Measurements from ENCODE around the gene SPATA32. TPM values are rescaled to one million over a fixed set of nuclear protein-coding genes. Genes with fewer than 3 reads are reported as not detected.
"Not testable (repeated sequence)": the region's sequence is repeated elsewhere in the genome, so short reads cannot be mapped to it uniquely, and the experiment has no call there.

SPATA32 gene
- total RNA-seq, 1 donor, result not detected

DNA sequence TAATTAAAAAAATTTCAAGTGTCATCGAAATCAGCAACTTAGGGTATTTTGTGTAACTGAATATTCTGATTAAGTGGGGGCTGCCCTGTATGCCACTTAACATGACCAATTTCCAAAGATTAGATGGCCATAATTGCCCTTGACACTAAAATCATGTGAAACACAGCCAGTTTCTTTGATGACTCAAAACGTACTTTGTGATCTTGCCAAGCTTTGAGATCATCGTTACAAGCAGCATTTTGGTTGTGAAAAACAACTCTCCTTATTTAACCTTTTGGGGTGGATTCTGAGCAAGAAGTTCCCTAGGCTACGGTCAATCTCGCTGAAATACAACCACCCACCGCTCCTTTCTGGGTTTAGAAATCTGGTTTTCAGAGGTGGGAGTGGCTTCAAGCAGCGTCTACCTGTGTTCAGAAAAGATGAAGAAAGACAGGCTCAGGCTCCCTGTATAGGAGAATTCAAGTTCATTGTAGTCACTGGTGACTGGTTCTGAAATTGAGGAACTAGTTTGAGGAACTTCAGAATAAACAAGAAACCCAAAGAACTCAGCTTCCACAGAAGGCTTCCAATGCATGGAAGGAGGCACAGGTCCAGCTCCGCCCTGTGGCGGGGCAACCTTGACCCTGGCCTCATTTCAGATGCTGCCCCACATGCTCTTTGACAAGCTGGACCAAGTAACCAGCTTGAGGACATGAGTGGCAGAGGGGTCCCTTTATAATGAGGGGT is 45.6 kb upstream of the SPATA32 start:
- TF ChIP-seq, protein P1, sequence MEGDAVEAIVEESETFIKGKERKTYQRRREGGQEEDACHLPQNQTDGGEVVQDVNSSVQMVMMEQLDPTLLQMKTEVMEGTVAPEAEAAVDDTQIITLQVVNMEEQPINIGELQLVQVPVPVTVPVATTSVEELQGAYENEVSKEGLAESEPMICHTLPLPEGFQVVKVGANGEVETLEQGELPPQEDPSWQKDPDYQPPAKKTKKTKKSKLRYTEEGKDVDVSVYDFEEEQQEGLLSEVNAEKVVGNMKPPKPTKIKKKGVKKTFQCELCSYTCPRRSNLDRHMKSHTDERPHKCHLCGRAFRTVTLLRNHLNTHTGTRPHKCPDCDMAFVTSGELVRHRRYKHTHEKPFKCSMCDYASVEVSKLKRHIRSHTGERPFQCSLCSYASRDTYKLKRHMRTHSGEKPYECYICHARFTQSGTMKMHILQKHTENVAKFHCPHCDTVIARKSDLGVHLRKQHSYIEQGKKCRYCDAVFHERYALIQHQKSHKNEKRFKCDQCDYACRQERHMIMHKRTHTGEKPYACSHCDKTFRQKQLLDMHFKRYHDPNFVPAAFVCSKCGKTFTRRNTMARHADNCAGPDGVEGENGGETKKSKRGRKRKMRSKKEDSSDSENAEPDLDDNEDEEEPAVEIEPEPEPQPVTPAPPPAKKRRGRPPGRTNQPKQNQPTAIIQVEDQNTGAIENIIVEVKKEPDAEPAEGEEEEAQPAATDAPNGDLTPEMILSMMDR (IDR thresholded peaks at IDR 0.05; ENCODE audit: insufficient read depth, low read depth, low read length), result no peak
- no peak overlapping the region for H3K4me3 ChIP-seq (ENCODE audit: low read depth, low read length)
- peak; percentile 92 for DNase-seq (ENCODE audit: low read depth)

DNA sequence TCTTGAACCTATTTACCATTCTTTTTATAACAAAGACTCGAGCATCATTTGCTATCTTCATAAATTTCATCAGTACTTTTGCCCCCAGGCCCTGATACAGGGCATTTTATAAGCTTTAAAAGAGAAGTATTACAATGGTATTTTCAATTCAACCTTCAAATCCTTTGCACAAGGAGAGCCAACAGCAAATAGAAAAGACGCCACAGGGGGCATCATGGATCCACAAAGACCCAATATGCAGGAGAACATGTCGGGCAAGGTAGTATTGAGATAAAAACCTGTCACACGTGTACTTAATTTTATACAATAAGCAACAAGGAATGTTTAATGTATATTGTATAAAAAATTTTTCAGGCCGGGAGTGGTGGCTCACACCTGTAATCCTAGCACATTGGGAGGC is 44.7 kb upstream of the SPATA32 start:
- no peak overlapping the region for H3K4me3 ChIP-seq (ENCODE audit: low read depth, low read length)
- no peak for DNase-seq (ENCODE audit: low read depth)
- TF ChIP-seq, protein P1 (IDR thresholded peaks at IDR 0.05; ENCODE audit: insufficient read depth, low read depth, low read length), result no peak

DNA sequence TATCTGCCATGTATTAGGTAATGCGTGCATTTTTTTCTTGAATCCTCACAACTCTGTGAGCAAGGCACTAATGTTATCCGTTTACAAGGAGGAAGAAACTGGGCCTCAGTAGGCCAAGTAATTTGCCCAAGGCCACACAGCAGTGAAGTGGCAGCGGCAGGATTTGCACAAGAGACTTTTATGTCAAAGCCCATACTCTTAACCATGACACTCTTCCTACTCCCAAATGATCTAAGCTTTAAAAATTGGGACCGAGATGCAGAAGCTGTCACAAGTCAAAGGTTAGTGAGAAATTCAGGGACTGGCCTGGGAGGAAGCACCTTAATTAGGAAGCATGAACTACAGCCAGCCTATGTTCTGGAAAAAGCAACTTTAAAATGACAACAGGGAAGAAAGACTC is 44.2 kb upstream of the SPATA32 start:
- no peak overlapping the region for H3K4me3 ChIP-seq (ENCODE audit: low read depth, low read length)
- DNase-seq (ENCODE audit: low read depth), result no peak
- TF ChIP-seq, protein P1 (IDR thresholded peaks at IDR 0.05; ENCODE audit: insufficient read depth, low read depth, low read length), result no peak

DNA sequence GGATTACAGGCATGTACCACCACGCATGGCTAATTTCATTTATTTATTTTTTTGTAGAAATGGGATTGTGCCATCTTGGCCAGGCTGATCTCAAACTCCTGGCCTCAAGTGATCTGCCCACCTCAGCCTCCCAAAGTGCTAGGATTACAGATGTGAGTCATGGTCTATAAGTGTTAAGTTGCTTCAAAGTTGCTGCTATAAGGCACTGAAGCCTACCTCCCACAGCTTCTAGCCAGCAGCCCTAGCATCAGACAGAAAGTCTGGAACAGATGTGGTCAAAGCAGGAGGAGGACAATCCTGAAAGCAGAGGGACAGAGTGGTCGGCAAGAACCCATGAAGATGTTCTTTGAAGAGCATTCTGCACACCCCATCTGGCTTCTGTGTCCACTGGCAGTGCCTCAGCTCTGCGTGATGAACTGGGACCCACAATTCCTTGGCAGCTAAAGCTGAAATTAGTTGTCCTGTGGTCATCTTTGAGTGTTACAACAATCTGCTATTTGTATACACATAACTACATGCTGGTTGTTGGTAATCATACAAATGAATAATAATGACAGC is 43.7 kb upstream of the SPATA32 start:
- H3K4me3 ChIP-seq (ENCODE audit: low read depth, low read length), result no peak overlapping the region
- TF ChIP-seq, protein P1 (IDR thresholded peaks at IDR 0.05; ENCODE audit: insufficient read depth, low read depth, low read length), result no peak
- DNase-seq (ENCODE audit: low read depth), result peak; percentile 73

DNA sequence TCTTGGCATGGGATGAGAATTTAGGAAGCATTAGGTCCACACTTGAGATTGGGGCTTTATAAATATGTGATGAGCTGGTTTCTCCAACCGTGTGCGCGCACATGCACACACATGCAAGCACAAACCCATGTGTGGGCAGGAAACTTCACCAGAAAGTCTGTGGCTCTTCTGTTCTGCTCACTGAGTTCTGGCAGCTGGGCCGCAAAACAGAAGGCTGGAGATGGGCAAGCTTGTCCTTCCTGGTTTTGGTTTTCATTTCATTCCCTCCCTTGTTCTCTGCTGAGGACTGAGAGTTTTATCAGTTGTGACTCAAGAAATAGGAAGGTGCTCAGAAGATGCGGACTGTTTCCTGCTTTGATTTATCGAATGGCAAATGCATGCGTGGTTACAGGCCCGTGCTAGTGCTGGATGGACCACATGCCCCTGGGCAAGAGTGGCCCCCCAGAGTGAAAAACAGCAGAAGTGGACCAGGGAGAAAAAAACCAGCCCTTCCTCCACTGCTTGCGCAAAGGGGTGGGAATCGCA is 40.8 kb upstream of the SPATA32 start:
- peak; percentile 95 for DNase-seq (ENCODE audit: low read depth)
- TF ChIP-seq, protein P1 (IDR thresholded peaks at IDR 0.05; ENCODE audit: insufficient read depth, low read depth, low read length), result no peak
- peak overlapping the region; percentile 13 for H3K4me3 ChIP-seq (ENCODE audit: low read depth, low read length)

DNA sequence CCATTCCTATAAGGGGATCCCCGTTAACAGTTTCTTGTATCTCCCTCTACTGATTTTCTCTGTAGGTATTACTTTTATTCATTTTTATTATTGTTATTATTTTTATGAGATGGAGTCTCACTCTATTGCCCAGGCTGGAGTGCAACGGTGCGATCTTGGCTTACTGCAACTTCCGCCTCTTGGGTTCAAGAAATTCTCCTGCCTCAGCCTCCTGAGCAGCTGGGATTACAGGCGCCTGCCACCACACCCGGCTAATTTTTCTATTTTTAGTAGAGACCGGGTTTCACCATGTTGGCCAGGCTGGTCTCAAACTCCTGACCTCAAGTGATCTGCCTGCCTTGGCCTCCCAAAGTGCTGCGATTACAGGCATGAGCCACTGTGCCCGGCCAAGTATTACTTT is 40.3 kb upstream of the SPATA32 start:
- DNase-seq (ENCODE audit: low read depth), result not testable (repeated sequence)
- H3K4me3 ChIP-seq (ENCODE audit: low read depth, low read length), result peak overlapping the region; percentile 13

DNA sequence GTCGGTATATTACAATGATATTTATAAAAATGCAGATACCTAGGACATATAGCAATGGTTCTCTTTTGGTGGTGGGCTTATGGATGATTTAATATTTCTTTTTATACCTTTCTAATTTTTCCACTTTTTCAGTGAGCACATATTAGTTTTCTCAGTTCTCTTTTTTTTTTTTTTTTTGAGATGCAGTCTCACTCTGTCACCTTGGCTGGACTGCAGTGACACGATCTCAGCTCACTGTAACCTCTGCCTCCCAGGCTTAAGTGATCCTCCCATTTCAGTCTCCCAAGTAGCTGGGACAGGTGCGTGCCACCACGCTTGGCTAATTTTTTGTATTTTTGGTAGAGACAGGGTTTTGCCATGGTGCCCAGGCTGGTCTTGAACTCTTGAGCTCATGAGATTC is 39.8 kb upstream of the SPATA32 start:
- DNase-seq (ENCODE audit: low read depth), result no peak
- H3K4me3 ChIP-seq (ENCODE audit: low read depth, low read length), result no peak overlapping the region
- TF ChIP-seq, protein P1 (IDR thresholded peaks at IDR 0.05; ENCODE audit: insufficient read depth, low read depth, low read length), result no peak
